HCT116 (cell line): Measurements from ENCODE around the gene APOC1.

ENCODE experiments used
- CTCF ChIP-seq, 3 experiments: fragments of 200-600 bp in 1 of 3; sonication (generic) in 1 of 3; IDR thresholded peaks in 2 of 3; conservative IDR thresholded peaks in 1 of 3; 2 replicates each; pipeline ENCODE4 v1.5.1; 2012 to 2017; ENCODE audit warnings: low read depth in 2 of 3, low read length in 2 of 3, antibody characterized with exemption in 1 of 3, borderline replicate concordance in 1 of 3, control low read depth in 1 of 3, mild to moderate bottlenecking in 1 of 3, mixed read lengths in 1 of 3, mixed run types in 1 of 3, moderate library complexity in 1 of 3; ENCODE audit not compliant: insufficient read depth in 1 of 3
- MAX ChIP-seq: IDR thresholded peaks from 2 replicates; pipeline ENCODE4 v1.6.1; 2012
- POLR2A ChIP-seq: IDR thresholded peaks from 2 replicates; pipeline ENCODE4 v1.7.0; 2011; ENCODE audit warnings: borderline replicate concordance; ENCODE audit not compliant: insufficient read depth, insufficient read length; ENCODE audit errors: extremely low read depth
- POLR2AphosphoS5 ChIP-seq: IDR thresholded peaks from 2 replicates; pipeline ENCODE4 v1.6.1; 2011; ENCODE audit warnings: mild to moderate bottlenecking, low read depth, low read length, moderate library complexity
- RAD21 ChIP-seq: IDR thresholded peaks from 2 replicates; pipeline ENCODE4 v1.6.1; 2012; ENCODE audit warnings: low read depth, mild to moderate bottlenecking
- REST ChIP-seq: IDR thresholded peaks from 2 replicates; pipeline ENCODE4 v1.6.1; 2012; ENCODE audit warnings: low read depth
- YY1 ChIP-seq: IDR thresholded peaks from 2 replicates; pipeline ENCODE4 v1.6.1; 2011; ENCODE audit warnings: low read length, low read depth, moderate library complexity, mild to moderate bottlenecking; ENCODE audit not compliant: insufficient replicate concordance; ENCODE audit errors: extremely low read depth

GRCh38 chr19:44903216-44903601, 11.2 kb upstream of the APOC1 start:
- TF ChIP-seq POLR2A (no peak), CTCF (IDR thresholded peaks at IDR 0.05 in 2 of 3, conservative IDR thresholded peaks at IDR 0.05 in 1 of 3; ENCODE audit: borderline replicate concordance in 1 of 3, insufficient read depth in 1 of 3, low read depth in 2 of 3, low read length in 2 of 3) (no peak), POLR2AphosphoS5 (no peak), YY1 (no peak), MAX (no peak), RAD21 (no peak), REST (no peak)
